Mesenteric fat pad (tissue), 1 donor: ENCODE measurements around the gene EPB41L4A. TPM values are rescaled to one million over a fixed set of nuclear protein-coding genes. Genes with fewer than 3 reads are reported as not detected.
"Not testable (repeated sequence)": the region's sequence is repeated elsewhere in the genome, so short reads cannot be mapped to it uniquely, and the experiment has no call there.

Experiments
- DNase-seq: peaks from one replicate; pipeline ENCODE4 v3.0.0-alpha.2; 2020; ENCODE audit warnings: low spot score
- total RNA-seq: library from RNA; stranded (reverse); fragmentation: NEBNext Ultra II Directional; extraction: Animal tissue kit (Norgen Biotek cat#: 25700); gene quantifications from one replicate; pipeline ENCODE4 v1.2.1, GENCODE V29; 2021
- donor health status: DM: yes; HTN: yes; CAD: no.

EPB41L4A gene
- total RNA-seq, 1 donor from 2014 or later: 30.2 TPM

- no peak for DNase-seq
Observed at GRCh38 chr5:112216140-112216539, 202.9 kb downstream of the EPB41L4A start.

- no peak for DNase-seq
Observed at GRCh38 chr5:112210430-112211005, 208.6 kb downstream of the EPB41L4A start.

GRCh38 chr5:112208699-112209615, 210.1 kb downstream of the EPB41L4A start:
- DNase-seq: no peak

GRCh38 chr5:112208195-112208594, 210.9 kb downstream of the EPB41L4A start:
- DNase-seq: not testable (repeated sequence)

GRCh38 chr5:112205846-112206245, 213.2 kb downstream of the EPB41L4A start:
- no peak for DNase-seq

GRCh38 chr5:112203229-112203628, 215.8 kb downstream of the EPB41L4A start:
- no peak for DNase-seq

- no peak for DNase-seq
Observed at GRCh38 chr5:112202694-112203093, 216.4 kb downstream of the EPB41L4A start.

GRCh38 chr5:112201141-112201540, 217.9 kb downstream of the EPB41L4A start:
- no peak for DNase-seq

- no peak for DNase-seq
Observed at GRCh38 chr5:112200131-112200530, 218.9 kb downstream of the EPB41L4A start.

GRCh38 chr5:112196584-112196983, 222.5 kb downstream of the EPB41L4A start:
- DNase-seq: no peak

GRCh38 chr5:112195924-112196323, 223.2 kb downstream of the EPB41L4A start:
- no peak for DNase-seq

GRCh38 chr5:112192866-112193265, 226.2 kb downstream of the EPB41L4A start:
- no peak for DNase-seq

GRCh38 chr5:112192072-112192471, 227.0 kb downstream of the EPB41L4A start:
- DNase-seq: no peak

- DNase-seq: no peak
Observed at GRCh38 chr5:112189391-112189790, 229.7 kb downstream of the EPB41L4A start.

- no peak for DNase-seq
Observed at GRCh38 chr5:112186401-112186990, 232.6 kb downstream of the EPB41L4A start.

GRCh38 chr5:112183874-112184273, 235.2 kb downstream of the EPB41L4A start:
- DNase-seq: no peak

- DNase-seq: no peak
Observed at GRCh38 chr5:112183103-112183711, 235.9 kb downstream of the EPB41L4A start.

- no peak for DNase-seq
Observed at GRCh38 chr5:112179290-112179689, 239.8 kb downstream of the EPB41L4A start.

GRCh38 chr5:112174959-112175594, 244.0 kb downstream of the EPB41L4A start:
- DNase-seq: no peak

- DNase-seq: no peak
Observed at GRCh38 chr5:112165897-112166737, 253.0 kb downstream of the EPB41L4A start.
